IMR-90 (cell line): ENCODE measurements around the gene SKP2. TPM values are rescaled to one million over a fixed set of nuclear protein-coding genes. Genes with fewer than 3 reads are reported as not detected.

Experiments used
- ATAC-seq: fragments of 200-7000 bp; cut with Tn5 transposase; 2 replicates; pipeline ENCODE4 v1.9.1; 2020; ENCODE audit warnings: low read depth, mild to moderate bottlenecking, moderate library complexity
- BruUV-seq: library from RNA; stranded (reverse); fragments of 400-500 nt; replicated peaks from 2 replicates; lab custom pipeline; 2021; lab: Mats Ljungman, UMichigan
- CTCF ChIA-PET: fragments of 300-600 bp; formaldehyde crosslinking; extraction: SDS; loops from one replicate; lab custom pipeline; 2021; ENCODE audit warnings: antibody characterized with exemption; lab: Yijun Ruan, JAX
- POLR2A ChIA-PET: fragments of 300-600 bp; sonication (Branson Sonifier 250); formaldehyde crosslinking; loops from one replicate; lab custom pipeline; 2022; ENCODE audit warnings: antibody characterized with exemption; ENCODE audit not compliant: unreplicated experiment; lab: Charles Lee
- DNase-seq: peaks from one replicate; pipeline ENCODE4 v3.0.0; 2013
- H2AFZ ChIP-seq: replicated peaks from 2 replicates; pipeline ENCODE3; 2013; ENCODE audit warnings: low read length, mild to moderate bottlenecking; ENCODE audit not compliant: poor library complexity
- H2AK5ac ChIP-seq: 2 replicates; pipeline ENCODE4 v1.6.1; 2013; ENCODE audit warnings: low read depth, low read length, inconsistent platforms
- H2AK9ac ChIP-seq: replicated peaks from 2 replicates; pipeline ENCODE3; 2013; ENCODE audit warnings: mild to moderate bottlenecking, low read depth, low read length, moderate library complexity; ENCODE audit not compliant: poor library complexity
- H2BK120ac ChIP-seq: 2 replicates; pipeline ENCODE4 v1.6.1; 2013; ENCODE audit warnings: low read depth, low read length, inconsistent platforms
- H2BK15ac ChIP-seq: 3 replicates; pipeline ENCODE4 v1.6.1; 2013; ENCODE audit warnings: low read depth, low read length, inconsistent platforms
- H2BK20ac ChIP-seq: 2 replicates; pipeline ENCODE4 v1.6.1; 2013; ENCODE audit warnings: low read depth, mild to moderate bottlenecking, inconsistent platforms, low read length, moderate library complexity
- H2BK5ac ChIP-seq: 2 replicates; pipeline ENCODE4 v1.6.1; 2013; ENCODE audit warnings: mild to moderate bottlenecking, low read depth, low read length, inconsistent platforms; ENCODE audit not compliant: poor library complexity, severe bottlenecking
- H3K14ac ChIP-seq: replicated peaks from 2 replicates; pipeline ENCODE4 v1.6.1; 2013; ENCODE audit warnings: low read depth, low read length, inconsistent platforms
- H3K18ac ChIP-seq: 2 replicates; pipeline ENCODE4 v1.6.1; 2013; ENCODE audit warnings: low read depth, low read length, control low read depth
- H3K23ac ChIP-seq: 2 replicates; pipeline ENCODE4 v1.6.1; 2013; ENCODE audit warnings: low read depth, low read length, inconsistent platforms
- H3K27ac ChIP-seq: 2 replicates; pipeline ENCODE4 v1.5.1; 2013; ENCODE audit warnings: mild to moderate bottlenecking, control low read depth, low read length; ENCODE audit not compliant: insufficient read depth
- H3K27me3 ChIP-seq: 2 replicates; pipeline ENCODE4 v1.6.1; 2013; ENCODE audit warnings: low read length; ENCODE audit not compliant: control insufficient read depth, insufficient read depth
- H3K36me3 ChIP-seq: 2 replicates; pipeline ENCODE4 v1.6.1; 2013; ENCODE audit warnings: low read length, mixed read lengths; ENCODE audit not compliant: control insufficient read depth, insufficient read depth
- H3K4ac ChIP-seq: 2 replicates; pipeline ENCODE4 v1.6.1; 2013; ENCODE audit warnings: low read depth, low read length, inconsistent platforms
- H3K4me1 ChIP-seq: 2 replicates; pipeline ENCODE4 v1.6.1; 2013; ENCODE audit warnings: low read length, mixed read lengths; ENCODE audit not compliant: control insufficient read depth, insufficient read depth
- H3K4me2 ChIP-seq: 2 replicates; pipeline ENCODE4 v1.6.1; 2013; ENCODE audit warnings: low read depth, mild to moderate bottlenecking, control low read depth, low read length, moderate library complexity
- H3K4me3 ChIP-seq: 2 replicates; pipeline ENCODE4 v1.5.1; 2013; ENCODE audit warnings: low read depth, mild to moderate bottlenecking, control low read depth, low read length, moderate library complexity; ENCODE audit not compliant: insufficient read depth
- H3K56ac ChIP-seq: 2 replicates; pipeline ENCODE4 v1.6.1; 2013; ENCODE audit warnings: low read length, inconsistent platforms; ENCODE audit not compliant: insufficient read depth; ENCODE audit errors: extremely low read depth
- H3K79me1 ChIP-seq, 2 experiments: 2 replicates each; pipeline ENCODE4 v1.6.1; 2013; ENCODE audit warnings: low read length in 2 of 2, inconsistent platforms in 1 of 2, low read depth in 1 of 2
- H3K9ac ChIP-seq: 2 replicates; pipeline ENCODE4 v1.6.1; 2013; ENCODE audit warnings: low read depth, low read length, control low read depth
- H3K9me1 ChIP-seq: 2 replicates; pipeline ENCODE4 v1.6.1; 2013; ENCODE audit warnings: low read length, inconsistent platforms; ENCODE audit not compliant: insufficient read depth
- H3K9me3 ChIP-seq: 2 replicates; pipeline ENCODE4 v1.6.1; 2013; ENCODE audit warnings: low read length; ENCODE audit not compliant: control insufficient read depth, insufficient read depth
- H4K20me1 ChIP-seq: 2 replicates; pipeline ENCODE4 v1.6.1; 2013; ENCODE audit warnings: low read length, inconsistent platforms; ENCODE audit not compliant: insufficient read depth
- H4K5ac ChIP-seq: 2 replicates; pipeline ENCODE4 v1.6.1; 2013; ENCODE audit warnings: mild to moderate bottlenecking, low read depth, low read length, control low read depth
- H4K8ac ChIP-seq, 2 experiments: 2 replicates each; pipeline ENCODE4 v1.6.1; 2013; ENCODE audit warnings: low read depth in 2 of 2, low read length in 2 of 2, control low read depth in 1 of 2, inconsistent platforms in 1 of 2
- H4K91ac ChIP-seq: 2 replicates; pipeline ENCODE4 v1.6.1; 2013; ENCODE audit warnings: low read depth, low read length, inconsistent platforms; ENCODE audit not compliant: insufficient read depth
- BHLHE40 ChIP-seq: fragments of 150-350 bp; IDR thresholded peaks from 2 replicates; pipeline ENCODE4 v1.6.1; 2016; ENCODE audit warnings: mild to moderate bottlenecking, low read depth, low read length
- CEBPB ChIP-seq: IDR thresholded peaks from 2 replicates; pipeline ENCODE4 v1.6.1; 2012; ENCODE audit warnings: low read depth, low read length, improper control_type of control experiment
- FOS ChIP-seq: fragments of 150-350 bp; IDR thresholded peaks from 2 replicates; pipeline ENCODE4 v1.6.1; 2016; ENCODE audit warnings: low read depth, low read length
- WGBS, 2 experiments: methylation state at CpG; one replicate each; pipeline versions ENCODE4 v1.1.5 to v1.1.7; 2013; ENCODE audit warnings: missing lambda C conversion rate in 2 of 2; ENCODE audit not compliant: insufficient read length in 1 of 2; ENCODE audit errors: extremely low coverage in 2 of 2; 5-methylcytosine and 5-hydroxymethylcytosine counted together
- dilution Hi-C: fragments of 300-500 bp; cut with HindIII; formaldehyde crosslinking; loops from one replicate; pipeline ENCODE4 v1.14.3; 2018; ENCODE audit warnings: low sequenced_read_pairs; ENCODE audit not compliant: unreplicated experiment
- in situ Hi-C: fragments of 300-500 bp; cut with MboI; formaldehyde crosslinking; loops from 3 replicates; pipeline ENCODE4 v1.14.3; 2019; ENCODE audit warnings: low sequenced_read_pairs, inconsistent platforms, mixed read lengths
- intact Hi-C: fragments of 100-400 bp; cut with micrococcal nuclease; formaldehyde crosslinking; loops from 2 replicates; pipeline ENCODE4 v1.10.0; 2022
- polyA plus RNA-seq, 3 experiments: library from polyadenylated mRNA; depleted of rRNA; stranded (reverse); fragments of >200 nt; gene quantifications; 2 replicates each; pipeline ENCODE4 v1.2.3, GENCODE V29; 2012; ENCODE audit warnings: low replicate concordance in 1 of 3
- total RNA-seq: library from RNA; depleted of rRNA; stranded (reverse); fragments of >200 nt; gene quantifications from 2 replicates; pipeline ENCODE4 v1.2.3, GENCODE V29; 2012

Gene SKP2
- total and polyA plus RNA-seq, 2 of the 4 experiments (the other 2 are of a cell fraction) = 23.3 to 92.1 TPM

DNA sequence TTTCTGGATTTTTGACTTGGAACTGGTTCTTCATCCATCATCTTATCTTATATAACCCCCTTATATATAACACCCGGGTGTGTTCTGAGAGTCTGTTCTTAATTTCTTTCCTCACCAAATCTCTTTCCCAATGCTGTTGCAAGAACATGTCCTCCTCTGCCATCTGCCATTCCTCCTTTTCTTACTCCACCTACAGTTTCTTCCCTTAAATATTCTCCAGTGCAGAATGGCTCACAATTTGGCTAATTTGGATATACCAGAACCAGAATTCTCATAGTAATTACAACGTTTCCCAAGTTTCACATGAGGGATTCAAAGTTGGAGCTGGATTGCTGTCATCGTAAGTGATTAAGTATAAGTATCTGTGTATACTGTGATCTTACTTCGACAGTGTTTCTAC, 28.0 kb downstream of the SKP2 start:
- Histone ChIP-seq H2AFZ (no peak overlapping the region), H3K9me1 (no peaks in the 10 kb centered on the region), H2BK20ac (no peak overlapping the region), H3K27me3 (no peaks in the 10 kb centered on the region), H2BK15ac (no peak overlapping the region), H2AK5ac (no peak overlapping the region), H3K4ac (no peak overlapping the region), H4K8ac (no peak overlapping the region), H3K4me2 (no peak overlapping the region), H4K91ac (no peak overlapping the region), H3K79me1 (no peaks in the 10 kb centered on the region), H3K36me3 (peaks cover 7% of the 10 kb centered on the region), H2BK120ac (no peak overlapping the region), H3K4me3 (no peak overlapping the region), H3K56ac (no peak overlapping the region), H3K18ac (no peak overlapping the region), H3K27ac (no peak overlapping the region), H3K23ac (no peak overlapping the region), H4K5ac (no peak overlapping the region), H4K20me1 (no peaks in the 10 kb centered on the region), H2AK9ac (no peak overlapping the region), H3K9me3 (no peaks in the 10 kb centered on the region), H2BK5ac (no peak overlapping the region), H3K4me1 (no peaks in the 10 kb centered on the region), H3K14ac (no peak overlapping the region), H3K9ac (no peak overlapping the region)
- 100% methylated on average over 1 of the region's 4 CpGs; no CpG with 5 or more reads in 1 of the 2 experiments for WGBS, 2 experiments
- in situ Hi-C loops = loop anchor here (10.0 kb wide), 1 partner anchor 125 kb away; the partner anchor contains the start of gene RANBP3L
- no peak for DNase-seq
- no peak for ATAC-seq
- dilution Hi-C loops = no loop called here
- ChIA-PET POLR2A (no interaction called here), CTCF (interaction anchor here (1.1 kb wide), 1 partner anchor 125 kb away, joined by 3 read pairs; no protein-coding TSS in a partner anchor)
- intact Hi-C loops = loop anchor here (10.0 kb wide), 2 partner anchors 215 to 515 kb away; no protein-coding TSS in a partner anchor
- TF ChIP-seq BHLHE40 (no peak), FOS (no peak), CEBPB (no peak)
- BruUV-seq = no TSS peak
